Thyroid gland (tissue), 4 donors: Measurements from ENCODE around the gene DALRD3.

Source experiments
- POLR2A ChIP-seq, 2 donors: fragments of 450-650 bp; IDR thresholded peaks; one replicate each; pipeline ENCODE4 v1.6.1; 2017; ENCODE audit warnings: antibody characterized with exemption in 2 of 2, mild to moderate bottlenecking in 2 of 2, moderate library complexity in 1 of 2
- TF ChIP-seq, protein P1 (sequence below), 6 experiments: fragments of 200-600 bp in 3 of 6; fragments of 450-650 bp in 3 of 6; sonication (generic) in 3 of 6; IDR thresholded peaks; one replicate each; pipeline ENCODE4 v1.5.1; 2016 to 2019; ENCODE audit warnings: antibody characterized with exemption in 6 of 6, mild to moderate bottlenecking in 2 of 6, inconsistent platforms in 1 of 6, moderate library complexity in 1 of 6

DNA sequence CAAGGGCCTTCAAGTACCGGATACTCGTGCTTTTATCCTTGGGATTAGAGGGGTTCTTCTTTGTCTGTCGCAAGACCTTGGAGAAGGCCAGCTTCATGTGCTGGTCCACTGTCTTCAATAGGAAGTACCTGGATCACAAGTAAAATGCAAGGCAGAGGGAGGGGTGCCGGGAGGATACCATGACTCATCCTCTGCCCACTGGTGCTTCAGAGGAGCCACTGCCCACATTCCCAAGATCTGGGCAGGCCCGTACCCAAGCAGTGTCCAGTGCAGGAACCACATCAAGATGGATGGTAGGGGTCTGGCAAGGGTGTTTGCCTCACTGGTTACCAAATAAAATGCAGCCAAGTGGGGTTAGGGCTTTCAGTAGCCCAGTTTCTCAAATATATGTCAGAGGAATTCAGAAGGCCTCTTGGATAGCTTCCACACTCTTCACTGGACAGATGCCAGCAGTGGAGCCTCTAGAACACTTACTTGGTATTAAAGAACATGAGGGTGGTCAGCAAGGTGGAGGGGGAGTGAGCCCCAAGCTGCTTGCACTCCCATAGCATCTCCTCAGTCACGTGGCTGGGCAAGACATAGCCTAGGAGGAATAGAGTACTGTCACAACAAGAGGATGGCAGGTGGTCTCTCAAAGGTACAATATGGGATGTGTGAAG, 14.4 kb upstream of the DALRD3 start:
- TF ChIP-seq, protein P1, sequence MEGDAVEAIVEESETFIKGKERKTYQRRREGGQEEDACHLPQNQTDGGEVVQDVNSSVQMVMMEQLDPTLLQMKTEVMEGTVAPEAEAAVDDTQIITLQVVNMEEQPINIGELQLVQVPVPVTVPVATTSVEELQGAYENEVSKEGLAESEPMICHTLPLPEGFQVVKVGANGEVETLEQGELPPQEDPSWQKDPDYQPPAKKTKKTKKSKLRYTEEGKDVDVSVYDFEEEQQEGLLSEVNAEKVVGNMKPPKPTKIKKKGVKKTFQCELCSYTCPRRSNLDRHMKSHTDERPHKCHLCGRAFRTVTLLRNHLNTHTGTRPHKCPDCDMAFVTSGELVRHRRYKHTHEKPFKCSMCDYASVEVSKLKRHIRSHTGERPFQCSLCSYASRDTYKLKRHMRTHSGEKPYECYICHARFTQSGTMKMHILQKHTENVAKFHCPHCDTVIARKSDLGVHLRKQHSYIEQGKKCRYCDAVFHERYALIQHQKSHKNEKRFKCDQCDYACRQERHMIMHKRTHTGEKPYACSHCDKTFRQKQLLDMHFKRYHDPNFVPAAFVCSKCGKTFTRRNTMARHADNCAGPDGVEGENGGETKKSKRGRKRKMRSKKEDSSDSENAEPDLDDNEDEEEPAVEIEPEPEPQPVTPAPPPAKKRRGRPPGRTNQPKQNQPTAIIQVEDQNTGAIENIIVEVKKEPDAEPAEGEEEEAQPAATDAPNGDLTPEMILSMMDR (IDR thresholded peaks at IDR 0.05), result no peak
- no peak for TF ChIP-seq POLR2A (IDR thresholded peaks at IDR 0.05)
